GM20000 (cell line): ENCODE measurements around the gene SPRY1.

Experiments used
- DNase-seq: peaks from one replicate; pipeline ENCODE4 v3.0.0; 2012; ENCODE audit warnings: low spot score
- TF ChIP-seq, protein P1 (sequence below): IDR thresholded peaks from 2 replicates; pipeline ENCODE4 v1.5.1; 2012; ENCODE audit warnings: mild to moderate bottlenecking, control low read depth; ENCODE audit errors: extremely low read depth, missing control alignments

SPRY1 gene

DNA sequence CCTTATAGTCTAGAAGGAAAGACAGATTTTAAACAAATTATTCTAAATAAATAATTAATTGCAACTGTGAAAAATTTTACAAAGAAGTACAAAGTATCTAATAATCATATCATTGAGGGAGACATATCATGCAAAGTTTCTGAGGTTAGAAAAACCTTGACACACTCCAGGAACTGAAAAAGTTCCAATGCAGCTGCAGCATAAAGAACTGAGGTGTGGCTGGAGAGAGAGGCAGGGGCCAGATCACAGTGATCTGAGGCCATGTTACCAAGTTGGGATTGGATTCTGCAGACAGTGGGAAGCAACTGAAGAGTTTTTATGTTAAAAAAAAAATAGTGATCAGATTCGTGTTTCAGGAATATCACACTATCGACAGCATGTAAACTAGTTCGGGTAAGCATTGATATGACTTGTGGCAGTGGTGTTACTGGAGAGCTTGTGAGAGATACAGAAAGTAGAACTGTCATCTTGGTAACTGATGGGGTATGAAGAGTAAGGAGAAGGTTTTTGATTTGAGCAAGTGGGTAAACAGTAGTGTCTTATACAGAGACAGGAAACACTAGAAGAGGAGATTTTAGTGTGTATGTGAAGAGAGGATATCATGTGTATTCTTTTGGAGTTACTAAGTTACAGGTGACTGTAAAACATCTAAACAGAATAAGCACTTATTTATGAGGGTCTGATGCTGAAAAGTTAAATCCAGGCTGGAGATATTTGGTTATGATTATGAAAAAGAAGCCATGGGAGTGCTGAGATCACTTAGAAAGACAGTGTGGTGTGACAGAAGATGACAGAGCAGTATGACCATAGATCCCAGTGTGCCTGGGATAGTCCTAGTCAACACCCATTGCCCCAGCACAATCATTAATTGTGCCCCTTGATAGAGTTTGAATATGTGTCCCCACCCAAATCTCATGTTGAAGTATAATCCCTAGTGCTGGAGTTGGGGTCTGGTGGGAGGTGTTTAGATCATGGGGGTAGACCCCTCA, 15.6 kb upstream of the SPRY1 start:
- no peak for DNase-seq
- TF ChIP-seq, protein P1, sequence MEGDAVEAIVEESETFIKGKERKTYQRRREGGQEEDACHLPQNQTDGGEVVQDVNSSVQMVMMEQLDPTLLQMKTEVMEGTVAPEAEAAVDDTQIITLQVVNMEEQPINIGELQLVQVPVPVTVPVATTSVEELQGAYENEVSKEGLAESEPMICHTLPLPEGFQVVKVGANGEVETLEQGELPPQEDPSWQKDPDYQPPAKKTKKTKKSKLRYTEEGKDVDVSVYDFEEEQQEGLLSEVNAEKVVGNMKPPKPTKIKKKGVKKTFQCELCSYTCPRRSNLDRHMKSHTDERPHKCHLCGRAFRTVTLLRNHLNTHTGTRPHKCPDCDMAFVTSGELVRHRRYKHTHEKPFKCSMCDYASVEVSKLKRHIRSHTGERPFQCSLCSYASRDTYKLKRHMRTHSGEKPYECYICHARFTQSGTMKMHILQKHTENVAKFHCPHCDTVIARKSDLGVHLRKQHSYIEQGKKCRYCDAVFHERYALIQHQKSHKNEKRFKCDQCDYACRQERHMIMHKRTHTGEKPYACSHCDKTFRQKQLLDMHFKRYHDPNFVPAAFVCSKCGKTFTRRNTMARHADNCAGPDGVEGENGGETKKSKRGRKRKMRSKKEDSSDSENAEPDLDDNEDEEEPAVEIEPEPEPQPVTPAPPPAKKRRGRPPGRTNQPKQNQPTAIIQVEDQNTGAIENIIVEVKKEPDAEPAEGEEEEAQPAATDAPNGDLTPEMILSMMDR, result no peak

DNA sequence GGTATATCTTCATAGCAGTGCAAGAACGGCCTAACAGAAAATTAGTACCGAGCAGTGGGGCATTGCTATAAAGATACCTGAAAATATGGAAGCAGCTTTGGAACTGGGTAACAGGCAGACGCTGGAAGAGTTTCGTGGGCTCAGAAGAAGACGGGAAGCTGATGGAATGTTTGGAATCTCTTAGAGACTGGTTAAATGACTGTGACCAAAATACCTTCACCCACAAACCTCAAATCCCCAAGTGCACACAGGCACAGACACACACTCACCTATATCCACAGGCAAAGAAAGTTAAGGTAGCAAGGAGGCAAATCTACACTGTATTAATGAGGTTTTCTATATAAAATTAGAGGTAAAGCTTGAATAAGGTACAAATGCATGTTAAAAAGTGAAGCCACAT, 14.6 kb upstream of the SPRY1 start:
- TF ChIP-seq, protein P1, result no peak
- no peak for DNase-seq

DNA sequence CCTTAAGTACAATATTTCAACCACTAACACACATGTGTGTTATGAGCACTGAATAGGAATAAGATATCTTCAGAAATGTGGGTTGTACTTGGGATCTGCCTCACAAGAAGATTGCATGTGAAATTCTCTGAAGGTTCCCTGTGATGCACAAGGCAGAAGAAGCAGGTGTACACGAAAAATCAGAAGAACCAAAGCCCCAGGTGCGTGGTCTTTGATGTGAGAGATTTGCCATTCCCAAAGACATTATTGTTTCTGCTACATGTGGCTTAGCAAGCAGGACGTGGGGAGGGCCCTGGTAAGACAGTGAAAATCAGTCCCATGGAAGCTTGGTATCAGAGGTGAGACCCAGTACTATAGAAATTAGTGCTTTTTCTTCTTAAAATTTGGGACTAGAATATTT, 13.0 kb upstream of the SPRY1 start:
- TF ChIP-seq, protein P1, result no peak
- no peak for DNase-seq

DNA sequence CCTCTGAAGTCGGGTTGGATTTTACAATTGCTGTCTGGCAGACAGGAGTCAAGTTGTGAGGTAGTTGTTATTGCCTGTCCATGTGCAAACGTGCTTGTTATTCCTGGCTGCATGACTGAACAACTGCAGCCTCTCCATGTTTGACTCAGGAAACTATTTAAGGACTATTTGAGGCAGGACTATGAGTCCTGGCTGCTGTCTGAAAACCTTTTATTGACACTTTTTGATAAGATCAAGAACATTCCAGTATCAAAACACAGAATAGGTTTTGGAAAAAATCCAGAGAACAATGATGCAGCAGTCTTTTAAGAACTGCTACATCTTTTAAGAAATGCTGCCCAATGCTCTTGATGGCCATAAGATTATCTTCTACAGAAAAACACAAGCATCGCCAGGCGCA, 10.0 kb upstream of the SPRY1 start:
- TF ChIP-seq, protein P1, result no peak
- DNase-seq, result no peak

DNA sequence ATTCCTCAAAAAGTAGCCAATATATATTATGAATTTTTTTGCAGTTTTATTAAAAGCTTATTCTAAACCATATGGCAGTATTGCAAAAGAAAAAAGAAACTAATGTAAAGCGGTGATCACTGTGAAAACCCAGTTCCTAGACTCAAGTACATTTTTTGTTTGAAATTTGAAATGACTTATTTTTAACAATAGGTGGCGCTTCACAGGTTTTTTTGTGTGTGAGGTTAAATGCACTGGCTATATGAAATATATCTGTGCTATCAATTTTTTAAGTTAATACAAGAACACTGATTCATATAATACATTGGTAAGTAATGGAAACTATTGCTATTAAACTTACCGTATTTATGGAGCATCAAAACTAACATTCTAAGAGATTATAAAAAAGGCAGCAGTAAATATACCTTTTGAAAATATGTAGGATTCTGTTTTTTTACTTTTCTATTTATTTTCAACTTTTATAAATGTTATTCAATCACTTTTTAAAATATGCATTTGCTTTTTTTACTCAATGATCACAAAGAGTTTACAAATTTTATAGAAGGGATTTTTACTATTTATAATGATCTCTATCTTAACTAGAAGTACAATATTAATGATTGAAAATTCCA, 5.6 kb upstream of the SPRY1 start:
- DNase-seq, result no peak
- TF ChIP-seq, protein P1, result peak; percentile 26

DNA sequence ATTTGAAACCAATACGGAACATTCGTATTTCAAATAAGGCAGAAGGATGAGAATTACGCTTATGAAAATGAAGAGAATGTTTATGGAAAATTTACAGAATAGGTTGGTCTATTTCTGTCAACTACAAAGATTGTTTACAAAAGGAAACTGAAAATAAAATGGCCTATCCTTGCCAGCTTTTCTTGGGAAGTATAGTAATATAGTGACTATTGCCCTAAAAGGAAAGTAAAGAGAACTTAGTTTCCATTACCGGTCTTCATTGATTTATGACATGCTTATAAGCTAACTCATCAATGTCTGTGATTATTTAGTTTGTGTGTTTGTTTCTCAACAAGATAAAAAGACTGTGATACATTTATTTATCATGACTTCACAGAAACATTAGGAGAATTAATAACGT, 2.9 kb upstream of the SPRY1 start:
- TF ChIP-seq, protein P1, result no peak
- DNase-seq, result no peak
